H1 (cell line): ENCODE data around the gene CTSW. TPM values are rescaled to one million over a fixed set of nuclear protein-coding genes. Genes with fewer than 3 reads are reported as not detected.

Experiments
- CTCF ChIA-PET: fragments of 300-600 bp; sonication (Branson Sonifier 250); formaldehyde crosslinking; loops from one replicate; lab custom pipeline; 2021; ENCODE audit not compliant: partially characterized antibody; lab: Charles Lee
- POLR2A ChIA-PET: fragments of 300-600 bp; sonication (Branson Sonifier 250); formaldehyde crosslinking; loops from one replicate; lab custom pipeline; 2021; ENCODE audit warnings: inconsistent platforms; ENCODE audit not compliant: partially characterized antibody; lab: Charles Lee
- DNase-seq, 2 experiments: peaks; one replicate each; pipeline versions ENCODE4 v3.0.0 to v3.0.0-alpha.2; 2010 to 2022; ENCODE audit warnings: low spot score in 2 of 2, low read depth in 1 of 2, mixed read lengths in 1 of 2
- FAIRE-seq: peaks from 2 replicates; lab custom pipeline; 2011; peaks lifted over from hg19 to GRCh38; lab: Jason Lieb, UNC
- H2AFZ ChIP-seq: 2 replicates; pipeline ENCODE4 v1.8.1; 2012; ENCODE audit warnings: low read length, inconsistent platforms
- H2AK5ac ChIP-seq: 2 replicates; pipeline ENCODE4 v1.6.1; 2013; ENCODE audit warnings: low read depth, low read length
- H2BK120ac ChIP-seq: replicated peaks from 2 replicates; pipeline ENCODE3; 2013; ENCODE audit warnings: low read depth, low read length, inconsistent platforms
- H2BK12ac ChIP-seq: 2 replicates; pipeline ENCODE4 v1.6.1; 2013; ENCODE audit warnings: low read depth, low read length
- H2BK15ac ChIP-seq: 2 replicates; pipeline ENCODE4 v1.6.1; 2013; ENCODE audit warnings: low read length
- H2BK20ac ChIP-seq: 2 replicates; pipeline ENCODE4 v1.6.1; 2013; ENCODE audit warnings: low read length
- H2BK5ac ChIP-seq: 2 replicates; pipeline ENCODE4 v1.6.1; 2013; ENCODE audit warnings: low read depth, low read length
- H3K14ac ChIP-seq: 2 replicates; pipeline ENCODE4 v1.6.1; 2013; ENCODE audit warnings: inconsistent platforms; ENCODE audit not compliant: insufficient read length
- H3K18ac ChIP-seq: 2 replicates; pipeline ENCODE4 v1.6.1; 2013; ENCODE audit warnings: low read length; ENCODE audit errors: extremely low read depth
- H3K23ac ChIP-seq: 2 replicates; pipeline ENCODE4 v1.6.1; 2013; ENCODE audit warnings: inconsistent platforms; ENCODE audit not compliant: insufficient read length
- H3K23me2 ChIP-seq: 2 replicates; pipeline ENCODE4 v1.6.1; 2013; ENCODE audit warnings: low read depth, low read length
- H3K27ac ChIP-seq: 2 replicates; pipeline ENCODE4 v1.6.1; 2011; ENCODE audit warnings: low read depth, low read length, inconsistent platforms
- H3K27me3 ChIP-seq, 4 experiments: replicated peaks in 1 of 4; 1 replicate in 1 of 4; 2 replicates in 3 of 4; pipeline versions ENCODE4 v1.6.1 to v1.8.1; 2011 to 2013; ENCODE audit warnings: low read length in 3 of 4, mild to moderate bottlenecking in 3 of 4, inconsistent platforms in 2 of 4, mixed read lengths in 2 of 4, moderate library complexity in 1 of 4; ENCODE audit not compliant: control insufficient read depth in 3 of 4, insufficient read depth in 3 of 4; ENCODE audit errors: extremely low read depth in 1 of 4
- H3K36me3 ChIP-seq, 4 experiments: 2 replicates each; pipeline versions ENCODE4 v1.6.1 to v1.8.1; 2011 to 2013; ENCODE audit warnings: mild to moderate bottlenecking in 4 of 4, low read length in 3 of 4, moderate library complexity in 2 of 4, control low read depth in 1 of 4, inconsistent platforms in 1 of 4; ENCODE audit not compliant: insufficient read depth in 4 of 4, control insufficient read depth in 2 of 4
- H3K4ac ChIP-seq: replicated peaks from 2 replicates; pipeline ENCODE3; 2013; ENCODE audit warnings: low read length, low read depth, mixed read lengths, inconsistent platforms; ENCODE audit not compliant: insufficient read length
- H3K4me1 ChIP-seq, 4 experiments: replicated peaks in 1 of 4; 1 replicate in 1 of 4; 2 replicates in 3 of 4; pipeline versions ENCODE4 v1.6.1 to v1.8.1; 2011 to 2013; ENCODE audit warnings: low read length in 3 of 4, inconsistent platforms in 2 of 4, mixed read lengths in 1 of 4; ENCODE audit not compliant: insufficient read depth in 4 of 4, control insufficient read depth in 3 of 4
- H3K4me2 ChIP-seq, 2 experiments: 2 replicates each; pipeline versions ENCODE4 v1.6.1 to v1.8.1; 2011 to 2013; ENCODE audit warnings: low read depth in 2 of 2, low read length in 2 of 2, control low read depth in 1 of 2, inconsistent platforms in 1 of 2, mild to moderate bottlenecking in 1 of 2; ENCODE audit not compliant: insufficient read depth in 1 of 2
- H3K4me3 ChIP-seq, 4 experiments: fragments of 200-600, 300-600 bp in 1 of 4; sonication (generic), shearing (Covaris generic), sonication (Bioruptor Twin) in 1 of 4; 2 replicates each; pipeline versions ENCODE4 v1.5.1 to v1.8.1; 2011 to 2016; ENCODE audit warnings: low read length in 4 of 4, low read depth in 3 of 4, control low read depth in 2 of 4, inconsistent platforms in 2 of 4, mild to moderate bottlenecking in 2 of 4, mixed read lengths in 1 of 4, moderate library complexity in 1 of 4; ENCODE audit not compliant: insufficient read depth in 2 of 4; ENCODE audit errors: extremely low read depth in 1 of 4
- H3K56ac ChIP-seq: replicated peaks from 2 replicates; pipeline ENCODE3; 2013; ENCODE audit warnings: low read depth, mild to moderate bottlenecking, mixed read lengths, low read length, inconsistent platforms; ENCODE audit not compliant: insufficient read length
- H3K79me1 ChIP-seq: 2 replicates; pipeline ENCODE4 v1.6.1; 2013; ENCODE audit warnings: low read depth, low read length, control low read depth
- H3K79me2 ChIP-seq, 2 experiments: 2 replicates each; pipeline versions ENCODE4 v1.6.1 to v1.8.1; 2012 to 2013; ENCODE audit warnings: low read length in 2 of 2, mild to moderate bottlenecking in 2 of 2, inconsistent platforms in 1 of 2; ENCODE audit not compliant: insufficient read depth in 2 of 2, control insufficient read depth in 1 of 2
- H3K9ac ChIP-seq, 4 experiments: replicated peaks in 1 of 4; 1 replicate in 1 of 4; 2 replicates in 3 of 4; pipeline versions ENCODE4 v1.6.1 to v1.8.1; 2011 to 2013; ENCODE audit warnings: low read depth in 3 of 4, low read length in 3 of 4, control low read depth in 2 of 4, mild to moderate bottlenecking in 2 of 4, moderate library complexity in 2 of 4, inconsistent platforms in 1 of 4; ENCODE audit errors: extremely low read depth in 1 of 4
- H3K9me3 ChIP-seq, 2 experiments: 2 replicates each; pipeline versions ENCODE4 v1.6.1 to v1.8.1; 2012 to 2013; ENCODE audit warnings: mild to moderate bottlenecking in 2 of 2, moderate library complexity in 2 of 2, control low read depth in 1 of 2, inconsistent platforms in 1 of 2, low read depth in 1 of 2, low read length in 1 of 2, mixed read lengths in 1 of 2; ENCODE audit not compliant: insufficient read depth in 2 of 2
- H4K20me1 ChIP-seq, 2 experiments: replicated peaks in 1 of 2; 2 replicates each; pipeline versions ENCODE3 to v1.8.1; 2011 to 2013; ENCODE audit warnings: inconsistent platforms in 2 of 2, low read length in 2 of 2, mild to moderate bottlenecking in 1 of 2; ENCODE audit not compliant: insufficient read depth in 2 of 2, control insufficient read depth in 1 of 2
- H4K5ac ChIP-seq: 2 replicates; pipeline ENCODE4 v1.6.1; 2013; ENCODE audit warnings: low read length, low read depth, mixed read lengths, inconsistent platforms; ENCODE audit not compliant: insufficient read length
- H4K8ac ChIP-seq: 2 replicates; pipeline ENCODE4 v1.8.0; 2013; ENCODE audit warnings: mild to moderate bottlenecking, moderate library complexity, low read length, inconsistent platforms; ENCODE audit not compliant: insufficient read depth; ENCODE audit errors: extremely low read depth
- H4K91ac ChIP-seq: replicated peaks from 2 replicates; pipeline ENCODE3; 2013; ENCODE audit warnings: low read length, mixed read lengths, inconsistent platforms; ENCODE audit not compliant: insufficient read length
- EGR1 ChIP-seq: IDR thresholded peaks from 2 replicates; pipeline ENCODE4 v1.6.1; 2011; ENCODE audit warnings: low read depth, low read length, borderline replicate concordance
- POLR2A ChIP-seq, 2 experiments: IDR thresholded peaks; 1 replicate in 1 of 2; 2 replicates in 1 of 2; pipeline ENCODE4 v1.6.1; 2011; ENCODE audit warnings: low read depth in 2 of 2, low read length in 2 of 2, mild to moderate bottlenecking in 2 of 2; ENCODE audit errors: control extremely low read depth in 1 of 2
- POLR2AphosphoS5 ChIP-seq: IDR thresholded peaks from 2 replicates; pipeline ENCODE4 v1.6.1; 2011; ENCODE audit warnings: low read depth, low read length
- WGBS, 2 experiments: shearing (Covaris generic) in 1 of 2; methylation state at CpG; one replicate each; pipeline versions ENCODE4 v1.1.6 to v1.1.7; 2013 to 2015; ENCODE audit warnings: low lambda C conversion rate in 2 of 2, mixed read lengths in 2 of 2, inconsistent platforms in 1 of 2, low coverage in 1 of 2, missing lambda C conversion rate in 1 of 2; ENCODE audit not compliant: insufficient replicate concordance in 2 of 2, insufficient coverage in 1 of 2, insufficient read length in 1 of 2; ENCODE audit errors: extremely low coverage in 1 of 2, missing lambda C conversion rate in 1 of 2; 5-methylcytosine and 5-hydroxymethylcytosine counted together
- polyA plus RNA-seq, 7 experiments: library from polyadenylated mRNA; depleted of rRNA in 3 of 7; stranded (reverse) in 5 of 7; unstranded in 2 of 7; fragments of >200 nt in 5 of 7; fragments of 200-250 nt in 2 of 7; gene quantifications; 1 replicate in 5 of 7; 2 replicates in 1 of 7; 4 replicates in 1 of 7; pipeline versions ENCODE4 v1.2.1 to v1.2.3, GENCODE V29; 2011 to 2013; ENCODE audit warnings: missing spikeins in 2 of 7, mixed read lengths in 2 of 7
- total RNA-seq: library from RNA; stranded (reverse); fragmentation: NEBNext Ultra II Directional; extraction: Animal tissue kit (Norgen Biotek cat#: 25700); gene quantifications from 2 replicates; pipeline ENCODE4 v1.2.1, GENCODE V29; 2021

Gene CTSW
- total and polyA plus RNA-seq, 2 of the 8 experiments (the other 6 are each of a cell fraction or from before 2014, with no cell fraction given) = not detected

DNA sequence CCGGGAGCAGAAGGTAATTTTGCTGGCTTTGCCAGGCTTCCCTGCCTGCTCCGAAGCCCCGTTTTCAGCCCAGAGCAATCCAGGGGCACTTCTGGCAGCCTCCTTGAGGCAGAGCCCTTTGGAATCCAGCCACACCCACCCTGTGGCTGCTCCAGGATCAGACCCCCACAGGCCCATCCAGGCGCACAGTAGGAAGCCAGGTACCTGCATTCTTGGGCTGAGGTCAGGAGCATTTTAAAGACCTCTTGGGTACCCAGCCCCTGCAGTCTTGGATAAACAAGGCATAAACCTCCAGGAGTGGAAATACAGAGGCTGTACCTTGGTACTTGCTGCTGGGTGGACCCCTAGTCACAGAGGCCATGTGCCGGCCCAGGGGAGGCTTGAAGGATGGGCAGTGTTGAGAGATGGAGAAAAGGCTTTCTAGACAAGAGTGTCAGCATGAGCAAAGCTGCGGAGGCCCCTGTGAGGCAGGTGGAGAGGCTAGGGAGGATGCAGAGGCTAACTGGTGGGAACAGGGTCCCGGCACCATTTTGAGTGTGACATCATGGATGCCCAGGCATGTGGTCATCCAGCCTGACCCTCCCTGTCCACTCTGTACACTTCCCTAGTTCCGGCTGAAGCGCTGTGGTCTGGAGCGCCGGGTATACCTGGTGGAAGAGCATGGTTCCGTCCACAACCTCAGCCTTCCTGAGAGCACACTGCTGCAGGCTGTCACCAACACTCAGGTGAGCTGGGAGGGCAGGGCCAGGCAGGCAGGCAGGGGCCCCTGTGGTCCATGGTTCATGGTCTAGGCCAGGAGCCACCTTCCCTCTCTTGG lies 15.5 kb upstream of the CTSW start:
- Histone ChIP-seq H2AK5ac (no peak overlapping the region), H3K27me3 (peaks cover 0 to 6% (median 2%) of the 10 kb centered on the region in 4 experiments; a peak in 3 of 7 replicates), H4K8ac (no peak overlapping the region), H2BK120ac (no peak overlapping the region), H3K4me2 (no peak overlapping the region), H3K9ac (no peak overlapping the region), H3K23me2 (peaks cover 20% of the 10 kb centered on the region), H3K14ac (no peak overlapping the region), H3K79me1 (no peaks in the 10 kb centered on the region; the same call in 1 of the 2 replicates), H3K56ac (no peak overlapping the region), H3K4me1 (peaks cover 0 to 12% (median 8%) of the 10 kb centered on the region in 4 experiments; a peak in 5 of 7 replicates), H3K4ac (no peak overlapping the region), H4K91ac (no peak overlapping the region), H4K5ac (no peak overlapping the region), H3K9me3 (no peaks in the 10 kb centered on the region), H3K79me2 (peaks cover 0 to 5% of the 10 kb centered on the region in 2 experiments; a peak in 1 of 4 replicates), H3K27ac (no peak overlapping the region), H3K4me3 (no peak overlapping the region), H3K23ac (no peak overlapping the region), H2BK20ac (no peak overlapping the region), H3K36me3 (peaks cover 5 to 17% (median 14%) of the 10 kb centered on the region in 4 experiments), H3K18ac (no peak overlapping the region), H2BK15ac (no peak overlapping the region), H4K20me1 (no peaks in the 10 kb centered on the region), H2BK5ac (no peak overlapping the region), H2BK12ac (no peak overlapping the region), H2AFZ (no peak overlapping the region)
- no peak for DNase-seq
- POLR2A ChIA-PET = interaction anchor here (1.2 to 39.7 kb wide), 3 partner anchors 8 to 116 kb away, joined by 3 to 1071 read pairs (median 1071); partner anchors contain the start of genes CCDC85B, CFL1, CTSW and EFEMP2
- FAIRE-seq = no peak
- WGBS, 2 experiments = 85% methylated on average over 12 of the region's 12 CpGs; no CpG with 5 or more reads in 1 of the 2 experiments
- TF ChIP-seq POLR2AphosphoS5 (peak; percentile 17; the same call in 1 of the 2 replicates), POLR2A (IDR thresholded peaks at IDR 0.05; ENCODE audit: control extremely low read depth in 1 of 2, low read depth in 2 of 2, low read length in 2 of 2) (peak in 1 of 2 experiments; percentile 40; a peak in 1 of 3 replicates), EGR1 (no peak)
- CTCF ChIA-PET = interaction anchor here (0.7 to 9.9 kb wide), 5 partner anchors 14 to 294 kb away, joined by 3 to 191 read pairs (median 4); partner anchors contain the start of genes CCDC85B, FIBP and ZNRD2
